ENCODE measurements around the gene PIM2.

DNA sequence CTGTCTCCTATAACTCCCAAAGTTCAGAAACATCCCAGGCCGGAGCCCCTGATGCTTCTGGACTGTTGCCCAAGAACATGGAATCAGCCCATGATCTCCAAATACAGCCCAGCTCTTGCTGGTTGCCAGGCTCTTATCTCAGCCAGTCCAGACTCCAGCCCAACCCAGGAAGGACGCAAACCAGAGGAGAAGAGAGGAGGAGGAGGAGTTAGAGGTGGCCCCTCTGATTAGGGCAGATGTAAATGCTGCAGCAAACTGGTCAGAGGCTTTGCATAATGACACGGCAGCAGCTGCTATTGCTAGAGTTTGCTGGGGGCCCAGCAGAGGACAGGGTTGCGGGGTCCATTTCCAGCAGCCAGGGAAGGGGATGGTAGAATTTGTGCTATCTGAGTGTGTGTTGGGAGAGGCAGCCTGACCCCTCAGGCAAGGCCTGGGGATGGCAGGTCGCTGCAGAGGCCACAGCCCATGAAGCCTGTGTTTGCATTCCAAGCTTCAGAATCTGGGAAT lies 42.8 kb upstream of the PIM2 start:
- TF ChIP-seq, protein P1, sequence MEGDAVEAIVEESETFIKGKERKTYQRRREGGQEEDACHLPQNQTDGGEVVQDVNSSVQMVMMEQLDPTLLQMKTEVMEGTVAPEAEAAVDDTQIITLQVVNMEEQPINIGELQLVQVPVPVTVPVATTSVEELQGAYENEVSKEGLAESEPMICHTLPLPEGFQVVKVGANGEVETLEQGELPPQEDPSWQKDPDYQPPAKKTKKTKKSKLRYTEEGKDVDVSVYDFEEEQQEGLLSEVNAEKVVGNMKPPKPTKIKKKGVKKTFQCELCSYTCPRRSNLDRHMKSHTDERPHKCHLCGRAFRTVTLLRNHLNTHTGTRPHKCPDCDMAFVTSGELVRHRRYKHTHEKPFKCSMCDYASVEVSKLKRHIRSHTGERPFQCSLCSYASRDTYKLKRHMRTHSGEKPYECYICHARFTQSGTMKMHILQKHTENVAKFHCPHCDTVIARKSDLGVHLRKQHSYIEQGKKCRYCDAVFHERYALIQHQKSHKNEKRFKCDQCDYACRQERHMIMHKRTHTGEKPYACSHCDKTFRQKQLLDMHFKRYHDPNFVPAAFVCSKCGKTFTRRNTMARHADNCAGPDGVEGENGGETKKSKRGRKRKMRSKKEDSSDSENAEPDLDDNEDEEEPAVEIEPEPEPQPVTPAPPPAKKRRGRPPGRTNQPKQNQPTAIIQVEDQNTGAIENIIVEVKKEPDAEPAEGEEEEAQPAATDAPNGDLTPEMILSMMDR (conservative IDR thresholded peaks at IDR 0.05; ENCODE audit: low read length), result no peak
- TF ChIP-seq EZH2phosphoT487 (IDR thresholded peaks at IDR 0.05; ENCODE audit: borderline replicate concordance), result no peak
